HG02759 (cell line): ENCODE data around the gene MAGI2.

ENCODE experiments used
- ATAC-seq: cut with Tn5 transposase; IDR thresholded peaks from one replicate; pipeline ENCODE4 v1.9.1; 2021; ENCODE audit warnings: mild to moderate bottlenecking, moderate library complexity; ENCODE audit not compliant: unreplicated experiment

Gene MAGI2

DNA sequence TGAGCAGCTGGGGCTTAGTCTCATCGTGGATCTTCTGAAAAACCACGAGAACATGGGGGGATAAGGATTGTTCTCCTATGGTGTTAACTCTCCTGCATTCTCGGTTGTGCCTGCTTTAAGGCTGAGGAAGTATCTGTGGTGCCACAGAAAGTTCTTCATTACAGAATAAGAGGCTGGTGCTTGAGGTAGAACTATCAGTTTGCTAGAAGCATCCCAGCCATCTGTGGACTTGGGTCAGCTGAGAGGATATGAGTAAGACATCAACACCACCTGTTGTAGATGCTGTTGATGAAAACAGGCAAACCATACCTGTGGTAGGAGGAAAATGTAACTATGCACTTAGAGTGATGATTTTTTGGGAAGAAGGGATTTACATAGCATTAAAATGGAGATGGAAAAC is 1238.3 kb downstream of the MAGI2 start:
- ATAC-seq, result no peak

DNA sequence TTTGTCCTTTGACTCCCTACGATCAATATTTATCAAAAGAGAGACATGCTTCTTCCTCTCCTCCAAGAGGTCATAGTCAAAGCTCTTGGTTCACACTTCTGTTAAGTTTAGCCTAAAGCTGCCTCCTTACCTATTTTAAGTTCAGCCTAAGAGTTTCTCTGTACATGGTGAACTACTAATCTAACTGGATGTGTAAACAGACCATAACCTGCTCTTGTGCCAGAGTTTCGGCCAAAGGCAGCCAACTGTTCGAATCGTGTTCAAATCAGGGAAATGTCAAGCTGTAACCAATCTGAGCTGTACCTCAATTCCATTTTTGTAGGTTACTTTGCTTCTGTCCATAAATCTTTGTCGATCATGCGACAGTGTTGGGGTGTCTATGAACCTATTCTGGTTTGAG is 1240.1 kb downstream of the MAGI2 start:
- no peak for ATAC-seq

GRCh38 chr7:78212476-78213060 is 1240.9 kb downstream of the MAGI2 start:
- ATAC-seq, result no peak

DNA sequence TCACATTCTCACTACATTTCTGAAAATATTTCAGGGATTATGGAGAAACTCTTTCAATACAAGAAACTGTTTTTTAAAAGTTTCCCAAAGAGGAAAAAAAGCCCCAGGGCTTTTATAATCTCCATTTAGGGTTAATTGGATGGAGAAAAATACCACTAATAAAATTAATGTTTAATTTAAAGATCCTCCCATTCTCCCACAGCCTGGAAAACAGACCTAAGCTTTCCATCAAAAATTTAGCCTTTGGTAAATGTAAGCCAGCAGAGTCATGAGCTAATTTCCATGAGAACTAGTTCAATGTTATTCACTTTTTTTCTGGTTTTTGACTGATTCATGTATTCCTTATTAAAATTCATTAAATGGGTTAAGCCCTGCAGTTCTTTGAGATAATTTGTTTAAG is 1246.2 kb downstream of the MAGI2 start:
- no peak for ATAC-seq

DNA sequence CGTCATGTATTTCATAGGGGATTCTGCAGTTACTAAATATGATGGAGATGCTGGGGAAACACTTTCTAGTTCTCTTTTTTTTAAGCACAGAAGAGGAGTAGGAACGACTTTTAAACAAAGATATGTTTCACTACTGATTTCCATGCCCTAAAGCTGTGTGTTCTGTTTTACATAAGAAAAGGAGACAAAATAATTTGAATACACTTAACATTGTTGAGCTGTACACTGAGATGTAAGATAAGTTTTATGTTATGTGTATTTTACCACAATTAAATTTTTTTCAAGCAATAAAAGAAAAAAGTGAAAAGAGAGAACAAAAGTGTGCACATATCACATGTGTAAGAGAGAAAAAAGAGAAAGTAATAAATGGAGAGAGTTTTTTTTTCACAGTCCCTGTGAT is 1246.7 kb downstream of the MAGI2 start:
- ATAC-seq, result no peak

DNA sequence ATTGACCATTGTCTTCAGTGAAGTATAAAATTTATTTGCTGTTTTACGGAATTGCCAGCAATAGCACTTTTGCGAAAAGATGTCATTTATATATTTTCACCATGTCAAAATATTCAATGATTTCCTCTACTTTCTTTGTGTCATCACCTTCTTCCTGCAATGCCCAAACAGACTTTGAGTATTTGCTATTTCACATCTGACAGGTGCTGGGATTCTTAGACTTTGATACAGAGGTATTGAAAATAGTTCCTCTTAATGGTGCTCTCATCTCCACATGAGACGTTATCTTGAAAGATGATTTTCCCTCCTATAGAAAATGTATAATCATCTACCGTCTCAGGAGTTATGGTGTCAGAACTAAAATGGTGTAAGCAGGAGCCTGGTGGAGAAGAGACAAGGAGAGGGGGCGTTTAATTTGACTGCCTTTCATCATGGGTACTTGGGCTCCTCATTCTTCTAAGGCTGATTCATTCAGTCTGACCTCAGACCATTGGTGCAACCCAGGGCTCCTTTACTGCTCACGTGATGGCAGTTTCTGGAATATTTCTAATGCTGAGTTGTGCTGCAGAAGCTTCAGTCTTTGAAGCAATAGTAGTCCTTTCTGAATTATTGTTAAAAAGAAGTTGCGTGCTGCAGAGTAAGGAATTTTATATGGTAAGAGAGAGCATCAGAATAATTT is 1250.3 kb downstream of the MAGI2 start:
- ATAC-seq, result no peak

GRCh38 chr7:78198756-78199155 is 1254.7 kb downstream of the MAGI2 start:
- no peak for ATAC-seq

DNA sequence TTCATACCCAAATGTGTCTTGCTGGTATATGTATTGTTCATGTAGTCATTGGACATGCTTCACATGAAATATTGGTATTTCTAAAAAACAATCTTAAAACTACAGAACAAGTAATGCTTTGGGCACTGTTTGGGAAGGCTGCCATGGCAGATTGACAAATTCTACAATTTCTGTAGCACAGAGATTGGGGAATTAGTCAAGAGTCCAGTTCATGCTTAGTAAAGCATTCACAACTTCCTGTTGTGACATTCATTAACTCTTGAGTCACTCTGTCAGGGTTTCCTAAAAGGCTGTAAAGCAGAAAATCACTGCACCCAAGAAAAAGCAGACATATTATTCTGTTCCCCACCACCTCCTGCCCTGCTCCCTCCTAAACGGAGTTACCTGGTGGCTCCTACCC is 1256.0 kb downstream of the MAGI2 start:
- ATAC-seq, result peak; percentile 67

GRCh38 chr7:78195281-78195680 is 1258.2 kb downstream of the MAGI2 start:
- ATAC-seq, result no peak

DNA sequence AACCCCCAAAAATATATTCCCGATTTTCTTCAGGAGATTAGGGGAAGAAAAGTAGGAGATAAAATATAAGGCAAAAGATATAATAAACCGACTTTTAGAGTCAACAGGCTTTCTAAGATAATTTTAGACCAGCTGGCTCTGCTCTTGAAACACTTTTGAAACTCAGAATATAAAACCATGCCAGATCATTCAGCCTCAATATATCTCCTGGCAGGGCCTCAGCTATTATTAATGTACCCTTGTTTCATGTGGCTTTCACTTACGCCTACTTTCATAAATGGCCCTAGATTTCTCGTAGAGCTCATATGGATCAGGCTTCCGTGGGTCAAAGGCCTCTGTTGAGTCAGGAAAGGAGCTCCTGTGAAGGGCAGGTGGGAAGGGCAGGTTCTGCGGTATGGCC is 1258.9 kb downstream of the MAGI2 start:
- ATAC-seq, result no peak

DNA sequence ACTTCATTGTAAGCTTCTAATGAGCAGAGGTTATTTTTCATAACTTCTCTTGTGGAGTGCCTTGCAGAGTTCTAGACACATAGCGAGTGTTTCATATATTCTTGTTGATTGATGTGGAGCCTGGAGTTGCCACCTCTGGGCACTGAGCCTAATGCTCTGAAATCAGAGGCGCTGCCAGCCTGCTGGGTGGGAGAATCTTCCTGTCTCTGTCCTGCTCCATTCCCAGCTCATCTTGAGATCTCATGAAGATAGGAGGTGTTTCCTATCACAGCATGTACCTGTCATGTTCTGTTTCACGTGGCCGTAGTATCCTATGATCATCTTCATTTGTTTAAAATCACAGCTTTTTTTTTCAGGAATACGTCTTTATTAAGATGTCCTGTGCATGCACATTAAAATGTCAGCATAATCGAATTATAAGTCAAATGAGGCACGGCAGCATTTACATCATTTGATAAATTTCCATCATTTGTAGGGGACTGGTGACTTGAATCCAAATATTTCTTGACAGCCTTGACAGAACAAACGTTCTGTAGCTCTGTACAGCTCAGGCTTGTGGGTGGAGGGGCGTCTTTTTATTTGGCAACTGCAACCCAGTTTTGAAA is 1261.9 kb downstream of the MAGI2 start:
- no peak for ATAC-seq

DNA sequence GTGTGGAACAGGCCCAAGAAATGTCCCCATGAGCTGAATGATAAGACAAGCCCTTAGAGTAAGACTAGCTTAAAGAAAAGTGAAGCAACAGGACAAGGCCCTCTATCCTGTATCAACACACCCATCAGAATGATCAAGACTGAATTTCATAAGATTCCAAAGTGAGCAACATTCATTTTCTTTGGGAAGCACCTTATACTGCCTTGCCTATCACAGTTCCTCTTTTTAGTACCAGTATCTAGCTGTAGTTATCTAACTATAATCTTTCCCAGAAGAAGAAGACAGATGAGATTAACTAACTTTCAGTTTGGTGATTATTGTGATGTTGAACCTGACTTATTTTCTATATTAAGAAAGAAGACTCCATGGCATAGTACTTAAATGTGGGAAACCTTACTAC is 1263.7 kb downstream of the MAGI2 start:
- no peak for ATAC-seq

DNA sequence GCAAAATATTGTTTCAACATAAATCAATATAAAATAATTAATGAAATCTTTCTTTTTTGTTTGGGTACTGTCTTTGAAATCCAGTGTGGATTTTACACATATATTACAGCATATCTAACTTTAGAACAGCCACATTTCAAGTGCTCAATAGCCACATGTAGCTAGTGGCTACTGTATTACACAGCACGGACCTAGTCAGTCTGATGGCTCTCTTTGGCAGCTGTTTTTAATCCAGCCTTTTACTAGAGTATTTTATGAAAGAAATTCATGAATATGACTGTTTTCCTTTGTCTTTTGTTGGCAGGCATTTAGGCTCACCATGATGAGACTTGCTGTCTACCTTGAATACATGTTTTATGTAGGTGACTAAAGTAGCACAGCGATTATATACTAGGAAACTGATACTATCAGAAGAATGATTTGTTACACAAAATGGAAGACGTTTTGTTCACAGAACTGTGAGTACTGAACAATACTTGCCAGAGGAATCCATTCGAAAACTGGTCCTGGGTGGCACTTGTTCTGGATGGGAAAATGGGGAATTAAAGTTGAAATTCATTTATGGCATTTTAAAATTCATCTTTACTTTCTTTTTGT is 1268.2 kb downstream of the MAGI2 start:
- no peak for ATAC-seq

DNA sequence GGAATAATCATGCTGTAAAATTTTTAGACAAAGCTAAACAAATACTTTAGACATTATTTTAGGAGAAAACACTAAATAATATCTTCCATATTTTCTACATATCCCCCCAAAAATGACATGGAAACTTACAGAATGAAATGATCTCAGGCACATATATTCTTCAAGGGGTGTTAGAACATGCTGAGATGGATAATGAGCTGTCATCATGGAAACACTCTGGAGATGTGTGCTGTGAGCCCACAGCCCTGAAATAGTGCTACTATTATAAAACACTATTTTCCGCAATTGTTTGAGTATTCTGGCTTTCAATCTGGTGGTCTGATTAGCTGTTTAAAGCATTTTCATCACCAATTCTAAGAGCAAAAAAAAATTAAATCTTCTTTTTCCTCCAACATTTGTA is 1269.2 kb downstream of the MAGI2 start:
- no peak for ATAC-seq

- no peak for ATAC-seq
Observed at GRCh38 chr7:78179827-78180477, 1273.5 kb downstream of the MAGI2 start.

GRCh38 chr7:78179211-78179610 is 1274.3 kb downstream of the MAGI2 start:
- no peak for ATAC-seq

DNA sequence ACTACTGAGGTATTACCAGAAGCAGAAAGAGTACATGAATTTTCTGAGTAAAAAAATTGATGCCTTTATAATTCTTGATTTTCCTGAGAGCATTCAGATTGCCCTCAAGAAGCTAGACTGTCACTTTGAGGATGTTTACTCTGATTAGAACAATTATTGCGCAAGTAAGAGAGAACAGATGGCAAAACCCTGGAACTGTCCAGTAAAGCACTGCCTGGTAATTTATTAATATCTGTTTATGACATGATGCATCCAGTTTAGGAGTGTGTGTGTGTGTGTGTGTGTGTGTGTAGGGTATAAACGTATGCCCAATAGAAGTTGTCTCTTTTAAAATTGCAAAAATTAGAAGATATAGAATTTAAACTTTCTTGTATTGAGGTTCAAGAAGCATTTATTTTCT is 1275.1 kb downstream of the MAGI2 start:
- no peak for ATAC-seq

DNA sequence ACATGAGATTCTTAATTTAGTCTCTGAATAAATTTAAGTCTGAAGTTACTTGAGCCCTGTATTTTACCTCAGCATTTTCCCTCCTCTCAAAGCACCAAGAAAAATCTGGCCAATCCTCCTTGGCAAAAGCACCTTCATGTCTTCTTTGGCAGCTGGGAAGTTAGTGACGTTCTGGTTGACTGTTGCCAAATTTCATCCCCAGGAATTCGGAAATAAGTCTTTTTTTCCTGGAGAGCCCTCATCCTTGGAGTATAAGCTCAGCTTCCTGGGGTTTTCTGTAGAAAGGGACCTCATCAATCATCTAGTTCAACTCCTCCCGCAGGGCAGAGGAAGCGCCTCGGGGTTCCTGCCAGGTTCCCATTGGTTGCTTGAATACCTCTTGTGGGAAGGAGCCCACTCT is 1277.3 kb downstream of the MAGI2 start:
- no peak for ATAC-seq

DNA sequence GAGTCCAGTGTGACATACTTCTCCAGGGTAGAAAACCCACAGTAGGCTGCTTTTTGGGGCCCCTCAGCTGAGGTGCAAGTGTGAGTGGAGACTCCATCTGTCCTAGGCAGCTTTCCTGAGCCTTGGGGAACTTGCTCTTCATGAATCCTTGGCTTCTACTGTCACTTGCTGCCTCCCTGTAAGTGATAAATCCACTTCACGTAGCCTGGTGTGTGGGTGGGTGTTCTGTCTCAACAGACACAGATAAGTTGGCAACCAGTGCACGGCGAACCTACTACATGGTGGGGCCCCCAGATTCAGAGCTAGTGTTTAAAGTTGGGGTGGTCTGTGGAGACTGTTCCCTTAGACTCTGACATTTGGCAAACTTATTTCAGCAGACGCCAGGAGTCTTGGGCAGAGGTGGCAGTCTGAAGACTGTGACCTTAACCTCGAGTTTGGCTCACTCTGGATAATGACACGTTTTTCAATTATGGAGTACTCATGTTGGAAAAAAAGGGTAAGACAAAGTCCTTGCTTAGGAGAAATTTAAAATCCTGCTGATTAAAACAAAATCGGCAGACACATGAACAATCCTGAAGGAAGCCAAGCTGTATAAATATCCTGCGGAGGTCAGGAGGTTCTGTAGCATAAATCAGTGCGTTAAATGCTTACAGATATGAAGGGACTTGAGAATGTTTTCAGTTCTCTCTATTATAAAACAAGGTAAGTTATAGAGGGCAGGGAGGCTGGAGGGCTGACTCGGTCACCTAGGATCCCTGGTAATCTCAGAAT is 1278.0 kb downstream of the MAGI2 start:
- ATAC-seq, result no peak

- no peak for ATAC-seq
Observed at GRCh38 chr7:78173666-78174065, 1279.8 kb downstream of the MAGI2 start.
